Fibroblast of mammary gland (primary cell): ENCODE measurements around the gene TARBP1.
A peak's percentile ranks its signal among the peaks of the same experiment; 100 is the strongest.

ENCODE experiments used
- DNase-seq: peaks from one replicate; pipeline ENCODE4 v3.0.0-alpha.2; 2010; ENCODE audit warnings: low read depth
- H3K4me3 ChIP-seq: 2 replicates; pipeline ENCODE4 v1.5.1; 2011; ENCODE audit warnings: low read depth, mild to moderate bottlenecking, low read length, moderate library complexity; ENCODE audit not compliant: control insufficient read depth
- TF ChIP-seq, protein P1 (sequence below): conservative IDR thresholded peaks from 2 replicates; pipeline ENCODE4 v1.5.1; 2011; ENCODE audit warnings: low read depth, low read length, inconsistent platforms; ENCODE audit not compliant: control insufficient read depth, insufficient read depth

The TARBP1 gene

GRCh38 chr1:234478481-234479309, at the start of gene TARBP1:
Gene TARBP1, minus strand, starts transcription at chr1:234479179. Its CDS starts 76 bp downstream, at chr1:234479103.
- DNase-seq = peak; percentile 64
- H3K4me3 ChIP-seq = peak within 1 kb of the TSS; percentile 63
- TF ChIP-seq, protein P1, sequence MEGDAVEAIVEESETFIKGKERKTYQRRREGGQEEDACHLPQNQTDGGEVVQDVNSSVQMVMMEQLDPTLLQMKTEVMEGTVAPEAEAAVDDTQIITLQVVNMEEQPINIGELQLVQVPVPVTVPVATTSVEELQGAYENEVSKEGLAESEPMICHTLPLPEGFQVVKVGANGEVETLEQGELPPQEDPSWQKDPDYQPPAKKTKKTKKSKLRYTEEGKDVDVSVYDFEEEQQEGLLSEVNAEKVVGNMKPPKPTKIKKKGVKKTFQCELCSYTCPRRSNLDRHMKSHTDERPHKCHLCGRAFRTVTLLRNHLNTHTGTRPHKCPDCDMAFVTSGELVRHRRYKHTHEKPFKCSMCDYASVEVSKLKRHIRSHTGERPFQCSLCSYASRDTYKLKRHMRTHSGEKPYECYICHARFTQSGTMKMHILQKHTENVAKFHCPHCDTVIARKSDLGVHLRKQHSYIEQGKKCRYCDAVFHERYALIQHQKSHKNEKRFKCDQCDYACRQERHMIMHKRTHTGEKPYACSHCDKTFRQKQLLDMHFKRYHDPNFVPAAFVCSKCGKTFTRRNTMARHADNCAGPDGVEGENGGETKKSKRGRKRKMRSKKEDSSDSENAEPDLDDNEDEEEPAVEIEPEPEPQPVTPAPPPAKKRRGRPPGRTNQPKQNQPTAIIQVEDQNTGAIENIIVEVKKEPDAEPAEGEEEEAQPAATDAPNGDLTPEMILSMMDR = no peak

DNA sequence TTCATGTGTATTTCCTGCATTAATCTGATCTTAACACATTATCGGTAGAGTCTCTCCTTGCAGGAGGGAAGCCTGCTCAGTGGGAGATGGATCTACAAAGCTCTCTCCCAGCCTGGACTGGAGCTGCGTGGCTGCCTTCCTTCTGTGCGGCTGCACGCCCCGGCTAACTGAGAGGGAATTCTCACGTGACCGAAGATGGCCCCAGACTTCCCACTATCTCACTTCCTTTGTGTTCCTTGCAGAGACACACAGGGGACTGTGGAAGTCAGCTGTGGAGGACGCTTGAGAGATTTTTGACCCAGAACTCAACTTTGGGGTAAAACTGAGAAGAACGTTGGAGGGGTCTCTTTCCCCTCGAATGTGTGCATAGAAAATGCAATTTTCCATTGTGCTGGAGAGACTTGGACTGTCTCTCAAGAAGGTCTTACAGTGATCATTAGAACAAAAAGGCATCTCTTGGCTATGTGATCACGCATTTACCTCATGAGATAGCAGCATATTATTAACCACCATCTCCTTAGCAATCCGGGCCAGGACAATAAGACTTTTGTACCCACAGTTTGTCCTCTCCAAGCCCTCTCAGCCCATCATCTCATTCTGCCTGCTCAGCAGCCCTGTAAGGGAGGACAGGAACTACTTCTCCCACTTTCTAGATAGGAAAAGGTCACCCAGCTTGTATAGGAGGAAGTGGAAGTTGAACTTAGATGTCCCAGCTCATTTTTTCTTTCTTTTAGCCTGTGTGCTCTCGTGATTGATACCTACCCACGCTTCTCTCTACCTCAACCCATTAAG, 49.3 kb upstream of the TARBP1 start:
- DNase-seq = no peak
- TF ChIP-seq, protein P1 = no peak
- H3K4me3 ChIP-seq = no peak overlapping the region

GRCh38 chr1:234527346-234527745, 48.4 kb upstream of the TARBP1 start:
- DNase-seq = no peak
- no peak overlapping the region for H3K4me3 ChIP-seq
- TF ChIP-seq, protein P1 = no peak

DNA sequence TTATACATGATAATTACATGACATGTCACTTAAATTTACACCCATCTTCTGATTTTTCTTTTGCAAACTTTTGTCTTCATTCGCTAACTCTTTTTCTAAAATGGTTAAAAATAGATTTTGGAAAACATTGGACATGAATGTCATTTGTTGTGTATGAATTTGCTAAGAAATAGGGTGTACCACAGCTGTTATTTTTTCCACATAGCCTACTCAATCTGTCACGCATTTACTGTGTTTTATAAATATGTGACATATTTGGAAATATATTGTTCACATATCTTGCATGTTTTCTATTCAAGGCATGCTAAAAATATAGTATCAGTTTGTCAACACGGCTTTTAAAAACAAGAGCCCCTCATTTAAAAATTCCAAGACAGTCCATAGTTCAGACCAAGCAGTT, 47.9 kb upstream of the TARBP1 start:
- TF ChIP-seq, protein P1 = no peak
- no peak overlapping the region for H3K4me3 ChIP-seq
- DNase-seq = no peak

- DNase-seq = no peak
- no peak overlapping the region for H3K4me3 ChIP-seq
- TF ChIP-seq, protein P1 = no peak
Measured at GRCh38 chr1:234525099-234525799, 46.3 kb upstream of the TARBP1 start.

DNA sequence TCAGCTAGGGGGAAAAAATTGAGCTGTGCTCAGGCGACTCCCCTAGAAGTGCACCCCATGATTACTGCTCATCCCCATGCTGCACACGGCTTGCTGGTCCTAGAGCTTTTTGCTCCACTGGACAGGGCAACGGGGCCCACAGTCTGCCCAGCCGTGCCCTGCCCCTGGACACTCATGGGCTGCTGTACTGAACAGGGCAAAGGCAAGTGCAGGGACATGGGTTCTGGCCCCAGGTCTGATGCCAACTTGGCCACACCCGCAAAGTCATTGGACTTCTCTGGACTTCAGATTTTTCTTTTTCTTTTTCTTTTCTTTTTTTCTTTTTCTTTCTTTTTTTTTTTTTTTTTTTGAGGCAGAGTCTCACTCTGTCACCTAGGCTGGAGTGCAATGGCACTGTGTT, 42.9 kb upstream of the TARBP1 start:
- no peak overlapping the region for H3K4me3 ChIP-seq
- TF ChIP-seq, protein P1 = no peak
- DNase-seq = no peak
